Right ventricle myocardium superior (tissue), 1 donor: Measurements from ENCODE around the gene TRIM50. TPM values are rescaled to one million over a fixed set of nuclear protein-coding genes. Genes with fewer than 3 reads are reported as not detected.
"Not testable (repeated sequence)": the region's sequence is repeated elsewhere in the genome, so short reads cannot be mapped to it uniquely, and the experiment has no call there.

ENCODE experiments used
- ATAC-seq: fragments of 200-7000 bp; cut with Tn5 transposase; one replicate; pipeline ENCODE4 v1.9.1; 2020; ENCODE audit warnings: mild to moderate bottlenecking; ENCODE audit not compliant: poor library complexity
- DNase-seq: peaks from one replicate; pipeline ENCODE4 v3.0.0-alpha.2; 2020
- intact Hi-C: fragments of 100-400 bp; cut with DNase I; formaldehyde crosslinking; loops from one replicate; pipeline ENCODE4 v1.11.2; 2022
- total RNA-seq: library from RNA; stranded (reverse); fragmentation: NEBNext Ultra II Directional; extraction: Animal tissue kit (Norgen Biotek cat#: 25700); gene quantifications from one replicate; pipeline ENCODE4 v1.2.1, GENCODE V29; 2021
- donor health status: DM: no; HTN: yes; CAD: no; lungs with severe emphysema.

TRIM50 gene
- total RNA-seq, 1 donor from 2014 or later: 0.51 TPM

GRCh38 chr7:73352784-73353183 lies 24.9 kb upstream of the TRIM50 start:
- intact Hi-C loops: no loop called here
- DNase-seq: no peak
- ATAC-seq: no peak

DNA sequence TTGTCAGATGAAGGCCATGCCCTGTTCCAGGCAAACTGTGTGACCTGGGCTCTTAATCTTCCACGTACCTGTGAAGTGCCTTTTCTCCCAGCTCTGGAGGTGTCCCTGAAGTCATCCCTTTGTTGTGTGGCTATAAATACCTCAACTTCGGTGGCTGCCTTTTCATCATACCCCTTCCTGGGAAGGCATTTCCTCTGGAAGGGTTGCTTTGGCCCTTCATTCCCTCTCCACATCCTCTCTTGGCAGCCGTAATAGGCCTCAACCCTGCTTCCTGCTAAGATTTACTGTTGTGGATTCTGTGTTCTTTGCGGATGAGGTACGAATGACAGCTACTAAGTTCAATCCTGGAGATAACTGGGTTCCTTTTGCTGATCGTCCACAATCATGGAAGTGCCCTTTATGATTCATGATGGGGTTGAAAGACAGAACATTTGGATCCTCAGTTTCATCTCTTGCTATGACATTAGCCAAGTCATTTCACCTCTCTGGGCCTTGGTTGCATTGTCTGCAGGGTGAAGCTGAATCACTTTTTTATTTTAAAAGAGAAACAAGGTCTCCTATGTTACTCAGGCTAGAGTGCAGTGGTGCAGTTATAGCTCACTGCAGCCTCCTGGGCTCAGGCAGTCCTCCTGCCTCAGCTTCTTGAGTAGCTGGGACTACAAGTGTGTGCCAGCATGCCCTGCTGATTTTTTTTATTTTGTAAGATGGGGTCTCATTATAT lies 23.7 kb upstream of the TRIM50 start:
- no peak for ATAC-seq
- intact Hi-C loops: no loop called here
- no peak for DNase-seq

- intact Hi-C loops: no loop called here
- ATAC-seq (no peak), DNase-seq (no peak)
These were observed 22.6 kb upstream of the TRIM50 start for GRCh38 chr7:73350306-73351068.

- no peak for ATAC-seq
- intact Hi-C loops: no loop called here
These were observed 21.9 kb upstream of the TRIM50 start for GRCh38 chr7:73349763-73350162.

DNA sequence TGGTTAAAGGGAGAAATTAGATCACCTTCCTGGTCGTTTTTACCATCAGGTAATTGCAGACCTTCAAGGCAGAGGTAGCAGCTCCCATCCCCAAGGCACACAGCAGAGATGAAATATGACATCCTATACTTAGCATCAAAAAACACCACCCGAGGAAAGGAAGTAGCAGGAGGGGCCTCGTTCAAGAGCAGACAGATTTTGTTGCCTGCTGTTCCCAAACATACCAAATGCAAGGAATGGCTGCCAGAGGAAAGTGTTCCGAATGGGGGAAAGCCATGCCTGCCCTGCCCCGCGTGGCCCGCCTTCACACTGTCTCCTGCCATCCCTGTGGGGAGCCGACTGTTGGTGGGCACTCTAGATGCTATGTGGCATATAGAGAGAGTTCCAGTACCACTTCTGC lies 18.1 kb upstream of the TRIM50 start:
- DNase-seq (no peak), ATAC-seq (no peak)
- intact Hi-C loops: no loop called here

More at GRCh38 chr7:73349763-73350162, 21.9 kb upstream of the TRIM50 start:
- no peak for DNase-seq

DNA sequence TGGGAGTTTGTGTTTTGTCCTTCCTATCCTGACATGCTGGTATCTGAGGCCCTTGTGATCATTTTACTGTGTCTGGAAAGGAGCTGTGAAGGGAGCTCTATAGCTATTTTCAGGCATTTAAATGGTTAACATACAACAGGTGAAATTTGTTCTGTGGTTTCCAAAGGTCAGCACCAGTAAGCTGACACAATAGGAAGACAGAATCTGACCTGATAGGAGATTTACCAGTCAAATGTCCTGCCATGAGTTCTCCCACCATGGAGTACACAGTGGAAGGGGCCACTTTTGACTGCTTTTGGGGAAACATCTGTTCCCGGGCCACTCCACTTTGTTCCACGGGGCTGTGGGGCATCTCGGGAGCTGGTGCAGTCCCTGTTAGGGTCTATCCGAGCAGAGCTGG lies 17.7 kb upstream of the TRIM50 start:
- DNase-seq (no peak), ATAC-seq (no peak)
- intact Hi-C loops: no loop called here

DNA sequence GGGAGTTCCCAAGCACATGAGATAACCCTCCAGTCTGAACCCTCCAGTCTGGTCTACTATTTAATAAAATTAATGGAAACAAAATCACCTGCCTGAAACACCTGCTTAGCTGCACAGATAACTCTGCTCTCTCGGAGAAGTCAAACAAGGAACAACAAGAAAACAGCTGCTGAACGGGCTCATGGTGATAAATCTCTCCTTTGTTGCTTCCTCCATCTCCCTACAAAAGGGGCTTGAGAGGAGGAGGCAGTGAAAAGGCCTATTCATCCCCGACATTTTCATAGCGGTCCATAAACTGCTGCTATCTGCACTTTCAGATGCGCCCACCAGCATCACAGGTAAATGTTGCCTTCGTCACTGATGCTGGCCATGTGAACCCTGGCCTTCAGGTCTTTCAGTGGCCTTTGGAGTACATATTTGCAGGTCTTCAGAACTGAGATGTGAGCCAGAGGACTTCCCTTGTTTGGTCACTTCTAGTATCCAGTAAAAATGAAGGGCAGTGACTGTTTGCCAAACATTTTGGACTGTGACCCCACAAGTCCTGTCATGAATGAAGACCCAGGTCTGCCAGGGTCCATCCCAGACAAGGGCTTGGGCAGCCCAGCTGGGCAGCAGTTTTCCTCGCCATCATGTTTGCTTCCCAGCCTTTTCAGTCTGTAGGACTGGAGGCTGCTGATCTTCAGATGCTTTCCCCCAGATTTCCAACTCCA lies 15.9 kb upstream of the TRIM50 start:
- intact Hi-C loops: loop anchor here (5.0 kb wide), 1 partner anchor 108 kb away; no protein-coding TSS in a partner anchor
- DNase-seq (no peak), ATAC-seq (no peak)

GRCh38 chr7:73342645-73343044 lies 14.8 kb upstream of the TRIM50 start:
- peak; percentile 84 for ATAC-seq
- DNase-seq: no peak
- intact Hi-C loops: loop anchor here (5.0 kb wide), 1 partner anchor 110 kb away; no protein-coding TSS in a partner anchor

DNA sequence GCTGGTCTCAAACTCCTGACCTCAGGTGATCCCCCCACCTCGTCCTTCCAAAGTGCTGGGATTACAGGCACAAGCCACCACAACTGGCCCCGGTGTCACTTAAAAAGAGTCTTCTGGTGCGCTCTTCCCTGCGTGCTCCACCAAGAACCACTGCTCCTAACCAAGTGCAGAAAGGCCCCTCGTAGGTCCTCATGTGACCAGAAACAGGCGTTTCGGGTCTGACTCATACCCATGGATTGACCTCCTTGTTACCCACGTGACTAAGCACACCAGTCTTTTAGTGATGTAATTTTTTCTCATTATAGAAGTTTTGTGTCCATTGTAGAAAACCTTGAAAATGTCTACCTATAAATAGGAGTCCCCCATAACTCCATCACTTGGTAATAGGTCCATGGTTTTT lies 14.0 kb upstream of the TRIM50 start:
- intact Hi-C loops: loop anchor here (5.0 kb wide), 1 partner anchor 110 kb away; no protein-coding TSS in a partner anchor
- no peak for ATAC-seq

GRCh38 chr7:73340514-73340913 lies 12.6 kb upstream of the TRIM50 start:
- ATAC-seq (no peak), DNase-seq (no peak)
- intact Hi-C loops: loop anchor here (5.0 kb wide), 1 partner anchor 112 kb away; no protein-coding TSS in a partner anchor

More for the DNA sequence above, 14.0 kb upstream of the TRIM50 start:
- no peak for DNase-seq

DNA sequence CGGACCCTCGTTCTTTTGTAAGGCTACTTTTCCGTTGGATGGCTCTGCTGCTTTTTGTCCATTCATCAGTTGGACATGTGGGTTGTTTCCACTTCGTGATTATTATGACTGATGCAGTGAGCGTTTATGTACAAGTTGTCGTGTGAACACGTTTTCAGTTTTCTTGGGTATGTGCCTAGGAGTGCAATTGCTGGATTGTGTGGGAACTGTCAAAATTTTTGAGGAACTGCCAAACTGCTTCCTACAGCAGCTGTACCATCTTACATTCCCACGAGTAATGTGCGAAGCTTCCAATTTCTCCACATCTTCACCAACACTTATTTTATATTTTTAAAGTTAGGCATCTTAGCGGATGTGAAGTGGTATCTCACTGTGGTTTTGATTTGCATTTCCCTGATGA lies 10.4 kb upstream of the TRIM50 start:
- DNase-seq: no peak
- intact Hi-C loops: no loop called here
- ATAC-seq: no peak

DNA sequence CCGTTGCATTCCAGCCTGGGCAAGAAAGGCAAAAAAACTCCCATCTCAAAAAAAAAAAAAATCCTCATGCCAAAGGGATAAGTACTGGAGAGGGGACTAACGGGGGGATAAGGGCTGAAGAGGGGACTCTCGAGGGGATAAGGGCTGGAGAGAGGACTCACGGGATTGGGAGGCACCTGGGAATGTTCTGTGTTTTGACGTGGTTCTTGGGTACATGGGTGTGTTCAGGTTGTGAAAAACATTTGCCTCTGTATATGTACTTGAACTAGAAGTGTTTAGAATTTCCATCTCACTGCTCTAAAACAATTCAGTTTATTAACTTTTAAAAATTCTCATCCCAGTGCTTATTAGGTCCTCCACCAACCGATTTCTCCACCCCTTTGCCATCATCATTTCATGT lies 4.6 kb upstream of the TRIM50 start:
- intact Hi-C loops: no loop called here
- DNase-seq (no peak), ATAC-seq (no peak)

- intact Hi-C loops: no loop called here
- ATAC-seq: no peak
- no peak for DNase-seq
These were observed 2.9 kb upstream of the TRIM50 start for GRCh38 chr7:73330772-73331171.

- ATAC-seq (peak; percentile 81), DNase-seq (no peak)
- intact Hi-C loops: no loop called here
These were observed 2.1 kb upstream of the TRIM50 start for GRCh38 chr7:73329861-73330581.

DNA sequence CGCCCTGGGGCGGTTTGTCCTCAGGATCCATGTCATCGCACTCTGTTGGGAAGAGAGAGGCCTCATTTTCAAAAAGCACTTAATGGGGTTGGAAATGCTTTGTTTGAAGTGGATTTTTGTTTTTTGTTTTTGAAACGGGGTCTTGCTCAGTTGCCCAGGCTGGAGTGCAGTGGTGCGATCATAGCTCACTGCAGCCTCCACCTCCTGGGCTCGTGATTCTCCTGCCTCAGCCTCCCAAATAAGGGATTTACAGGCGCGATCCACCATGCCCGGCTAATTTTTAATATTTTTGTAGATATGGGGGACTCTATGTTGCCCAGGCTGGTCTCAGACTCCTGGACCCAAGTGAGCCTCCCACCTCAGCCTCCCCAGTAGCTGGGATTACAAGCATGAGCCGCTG lies 814 bp upstream of the TRIM50 start:
- intact Hi-C loops: no loop called here
- DNase-seq (no peak), ATAC-seq (no peak)

DNA sequence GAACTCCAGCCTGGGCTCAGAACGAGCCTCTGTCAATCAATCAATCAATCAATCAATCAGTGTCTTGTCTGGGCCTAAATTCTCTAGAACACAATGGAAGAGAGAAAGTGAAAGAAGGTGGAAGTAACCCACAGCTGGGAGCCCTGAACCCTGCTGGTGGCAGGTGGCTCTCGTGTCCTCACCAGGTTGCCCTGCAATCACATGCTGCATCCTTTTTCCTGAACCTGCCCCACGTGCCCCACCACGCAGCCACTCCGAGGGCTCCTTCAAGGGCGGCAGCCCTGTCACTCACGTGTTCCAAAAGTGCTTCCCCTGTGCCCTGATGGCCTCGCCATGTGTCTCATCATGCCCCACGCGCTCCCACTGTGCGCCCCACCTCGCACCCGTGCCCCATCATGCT lies 433 bp downstream of the TRIM50 start:
- intact Hi-C loops, ATAC-seq, DNase-seq: not testable (repeated sequence)

- intact Hi-C loops, ATAC-seq: not testable (repeated sequence)
These were observed 2.5 kb downstream of the TRIM50 start for GRCh38 chr7:73325424-73325823.

DNA sequence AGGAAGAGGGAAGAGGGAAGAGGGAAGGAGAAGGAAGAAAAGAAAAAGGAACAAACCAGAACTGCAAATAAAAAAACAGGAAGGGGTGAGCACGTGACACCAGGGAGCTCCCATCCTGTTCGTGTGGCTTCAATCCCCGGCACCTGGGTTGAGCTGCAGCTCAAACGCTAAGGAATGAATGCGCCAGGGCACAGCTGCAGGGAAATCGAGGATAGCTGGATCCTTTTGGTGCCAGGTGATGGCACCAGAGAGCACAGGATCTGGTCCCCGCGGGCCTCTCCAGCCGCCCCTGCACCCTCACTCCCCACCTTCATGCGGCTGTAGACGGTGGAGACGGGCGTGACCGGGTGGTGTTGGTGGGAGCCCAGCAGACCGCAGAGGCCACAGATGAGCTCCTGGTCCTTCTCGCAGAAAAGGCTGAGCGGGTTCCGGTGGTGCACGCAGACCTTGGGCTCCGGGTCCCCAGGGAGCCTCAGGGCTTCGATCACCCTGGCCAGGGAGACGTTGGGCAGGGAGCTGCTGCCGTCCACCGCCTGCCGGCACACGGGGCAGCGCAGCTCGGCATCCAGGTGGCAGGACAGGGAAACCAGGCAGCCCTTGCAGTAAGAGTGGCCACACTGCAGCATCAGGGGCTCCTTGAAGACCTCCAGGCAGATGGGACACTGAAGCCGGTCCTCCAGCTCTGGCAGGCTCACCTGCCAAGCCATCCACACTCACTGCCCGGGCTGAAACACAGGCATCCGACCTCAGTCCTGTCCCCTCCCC lies 3.6 kb downstream of the TRIM50 start:
- peak; percentile 71 for ATAC-seq
- peak; percentile 69 for DNase-seq
- intact Hi-C loops: not testable (repeated sequence)

More at GRCh38 chr7:73325424-73325823, 2.5 kb downstream of the TRIM50 start:
- DNase-seq: not testable (repeated sequence)
